Activated T-cell treated with anti-CD3 and anti-CD28 coated beads, Interleukin-2, amount 50 U/mL, for 1 hour (primary cell): ENCODE results near the gene SPC24.
"Not testable (repeated sequence)": the region's sequence is repeated elsewhere in the genome, so short reads cannot be mapped to it uniquely, and the experiment has no call there.

ENCODE experiments used
- DNase-seq: peaks from one replicate; pipeline ENCODE4 v3.0.0-alpha.2; 2020

SPC24 gene

DNA sequence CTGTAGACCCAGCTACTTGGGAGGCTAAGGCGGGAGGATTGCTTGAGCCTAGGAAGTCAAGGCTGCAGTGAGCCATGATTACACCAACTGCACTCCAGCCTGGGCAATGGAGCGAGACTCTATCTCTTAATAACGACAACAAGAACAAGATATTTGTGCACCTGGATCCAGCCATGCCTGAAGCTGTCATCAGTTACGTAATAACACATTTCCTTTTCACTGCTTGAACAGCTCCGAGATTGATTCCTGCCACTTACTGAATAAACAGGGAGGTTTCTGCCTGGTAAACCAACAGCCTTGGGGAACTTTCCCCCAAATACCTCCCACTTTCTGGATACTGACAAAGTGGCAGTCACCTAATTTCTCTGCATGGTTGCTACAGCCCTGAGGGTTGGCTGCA, 36.4 kb upstream of the SPC24 start:
- DNase-seq: no peak

DNA sequence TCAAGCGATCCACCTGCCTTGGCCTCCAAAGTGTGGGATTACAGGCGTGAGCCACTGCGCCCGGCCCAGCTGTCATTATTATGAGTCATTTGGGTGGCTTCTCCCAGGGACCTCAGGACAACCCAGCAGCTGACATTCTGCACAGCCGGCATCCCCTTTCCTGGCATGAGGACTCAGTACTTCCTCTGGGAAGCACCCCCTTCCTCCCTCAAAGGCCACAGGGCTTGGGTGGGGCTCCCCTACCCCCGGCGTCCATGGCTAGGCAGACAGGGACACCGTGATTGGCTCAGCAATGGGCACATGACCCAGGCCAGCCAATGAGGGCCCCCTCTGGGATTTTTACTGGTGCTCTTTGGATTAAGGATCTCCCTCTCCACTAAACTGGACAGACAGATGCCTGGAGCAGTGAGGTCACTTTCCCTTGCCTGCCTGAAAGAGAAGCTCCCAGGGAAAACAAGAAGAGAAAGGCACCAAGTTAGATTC, 35.7 kb upstream of the SPC24 start:
- no peak for DNase-seq

DNA sequence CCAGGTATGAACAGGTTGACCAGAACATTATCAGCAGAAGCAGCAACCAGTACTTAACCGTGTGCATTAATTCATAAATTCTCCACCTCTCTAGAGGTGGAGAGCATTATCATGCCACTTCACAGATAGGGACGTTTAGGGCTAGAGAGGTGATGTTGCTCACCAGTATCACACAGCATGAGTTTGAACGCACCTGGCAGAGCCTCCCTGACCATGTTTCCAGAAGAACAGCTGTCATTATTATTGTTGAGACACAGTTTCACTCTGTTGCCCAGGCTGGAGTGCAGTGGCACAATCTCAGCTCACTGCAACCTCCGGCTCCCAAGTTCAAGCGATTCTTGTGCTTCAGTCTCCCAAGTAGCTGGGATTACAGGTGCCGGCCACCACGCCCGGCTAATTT, 34.9 kb upstream of the SPC24 start:
- DNase-seq: no peak

DNA sequence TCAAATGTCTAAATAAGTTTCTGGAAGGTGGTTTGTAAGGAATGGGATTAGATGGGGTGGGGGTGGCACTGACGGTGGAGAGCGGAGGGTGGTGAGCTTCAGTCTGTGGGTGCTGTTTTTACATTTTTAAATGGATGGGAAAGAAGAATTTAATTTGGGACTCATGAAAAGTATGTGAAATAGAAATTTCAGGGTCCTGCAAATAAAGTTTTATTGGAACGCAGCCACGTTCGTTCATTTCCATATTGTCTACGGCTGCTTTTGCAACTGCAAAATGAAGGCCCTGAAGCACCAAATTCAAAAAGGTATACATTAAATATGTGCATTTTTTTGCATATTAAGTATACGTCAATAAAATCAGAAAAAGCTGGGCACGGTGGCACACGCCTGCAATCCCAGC, 31.9 kb upstream of the SPC24 start:
- no peak for DNase-seq

DNA sequence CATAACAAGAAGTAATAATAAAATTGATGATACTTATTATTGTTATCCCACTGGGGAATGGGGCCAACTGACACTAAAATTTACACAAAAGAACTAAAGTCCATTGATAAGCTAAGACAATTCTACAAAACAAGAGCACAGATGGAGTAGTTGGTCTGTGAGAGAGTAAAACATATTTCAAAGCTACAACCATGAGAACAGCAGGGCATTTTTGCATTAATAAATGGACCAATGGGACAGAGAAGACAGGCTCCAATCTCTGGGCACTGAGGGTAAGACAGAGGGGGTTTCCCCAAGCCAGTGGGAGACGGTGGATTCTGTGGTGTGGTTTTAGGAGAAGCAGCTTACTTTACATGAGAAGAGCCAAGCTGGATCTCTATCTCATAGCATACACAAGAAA, 27.4 kb upstream of the SPC24 start:
- DNase-seq: no peak

DNA sequence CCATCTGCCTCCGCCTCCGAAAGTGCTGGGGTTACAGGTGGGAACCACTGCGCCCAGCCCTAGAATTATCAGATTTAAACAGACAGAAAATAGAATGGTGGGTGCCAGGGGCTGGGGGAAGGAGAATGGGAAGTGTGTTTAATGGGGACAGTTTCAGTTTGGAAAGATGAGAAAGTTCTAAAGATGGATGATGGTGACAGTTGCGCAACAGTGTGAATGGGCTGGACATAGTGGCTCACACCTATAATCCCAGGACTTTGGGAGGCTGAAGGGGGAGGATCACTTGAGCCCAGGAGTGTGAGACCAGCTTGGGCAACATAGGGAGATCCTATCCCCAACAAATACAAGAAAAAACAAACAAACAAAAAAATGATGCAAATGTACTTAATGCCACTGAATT, 25.9 kb upstream of the SPC24 start:
- no peak for DNase-seq

DNA sequence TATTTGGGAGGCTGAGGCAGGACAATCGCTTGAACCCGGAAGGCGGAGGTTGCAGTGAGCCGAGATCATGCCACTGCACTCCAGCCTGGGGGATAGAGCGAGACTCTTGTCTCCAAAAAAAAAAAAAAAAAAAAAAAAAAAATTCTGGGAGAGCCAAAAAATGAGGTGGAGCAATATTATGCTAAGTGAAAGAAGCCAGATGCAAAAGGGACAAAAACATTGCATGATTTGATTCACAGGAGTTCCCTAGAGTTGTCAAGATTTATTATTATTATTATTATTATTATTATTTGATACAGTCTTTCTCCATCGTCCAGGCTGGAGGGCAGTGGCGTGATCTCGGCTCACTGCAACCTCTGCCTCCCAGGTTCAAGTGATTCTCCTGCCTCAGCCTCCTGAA, 25.4 kb upstream of the SPC24 start:
- DNase-seq: not testable (repeated sequence)

DNA sequence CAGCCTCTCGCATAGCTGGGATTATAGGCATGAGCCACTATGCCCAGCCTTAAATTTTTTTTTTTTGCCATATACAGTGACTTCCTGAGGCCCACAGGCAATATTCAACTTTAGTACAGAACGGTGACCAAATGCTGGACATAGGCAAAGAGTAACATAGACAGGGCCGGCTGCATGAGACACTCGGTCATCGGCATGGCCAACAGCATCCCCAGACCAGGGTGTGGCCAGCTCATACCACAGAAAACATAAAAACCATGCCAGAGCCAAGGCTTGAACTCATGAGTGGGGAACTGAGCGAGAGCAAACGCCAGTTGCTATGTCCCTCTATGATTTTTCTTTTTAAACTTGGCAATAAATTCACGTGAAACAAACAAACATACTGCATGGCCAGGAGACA, 24.8 kb upstream of the SPC24 start:
- no peak for DNase-seq

DNA sequence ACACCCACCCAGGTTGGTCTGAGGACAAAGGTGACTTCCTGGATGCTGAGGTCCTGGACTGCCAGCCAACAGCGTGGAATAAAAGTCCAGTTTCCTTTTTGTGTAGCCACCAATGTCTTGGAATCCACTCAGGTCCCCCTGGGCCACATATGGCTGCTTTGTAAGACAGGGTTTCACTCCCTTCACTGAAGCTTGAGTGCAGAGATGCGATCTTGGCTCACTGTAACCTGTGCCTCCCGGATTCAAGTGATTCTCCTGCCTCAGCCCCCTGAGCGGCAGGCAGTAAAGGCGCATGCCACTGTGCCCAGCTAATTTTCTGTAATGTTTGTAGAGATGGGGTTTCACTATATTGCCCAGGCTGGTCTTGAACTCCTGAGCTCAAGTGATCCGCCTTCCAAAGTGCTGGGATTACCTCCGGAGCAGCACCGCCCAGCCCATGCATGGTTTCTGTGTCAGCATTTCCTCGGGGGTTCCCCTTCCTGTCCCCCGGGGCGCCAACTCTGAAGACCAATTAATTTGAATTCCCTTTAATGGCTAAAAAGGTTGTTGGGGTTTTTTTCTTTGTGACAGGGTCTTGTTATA, 24.2 kb upstream of the SPC24 start:
- no peak for DNase-seq

DNA sequence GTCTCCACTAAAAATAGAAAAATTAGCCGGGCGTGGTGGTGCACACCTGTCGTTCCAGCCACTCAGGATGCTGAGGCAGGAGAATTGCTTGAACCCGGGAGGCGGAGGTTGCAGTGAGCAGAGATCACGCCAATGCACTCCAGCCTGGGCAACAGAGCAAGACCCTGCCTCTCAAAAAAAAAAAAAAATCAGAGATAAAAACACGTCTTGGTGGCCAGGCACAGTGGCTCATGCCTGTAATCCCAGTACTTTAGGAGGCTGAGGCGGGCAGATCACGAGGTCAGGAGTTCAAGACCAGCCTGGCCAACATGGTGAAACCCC, 23.5 kb upstream of the SPC24 start:
- DNase-seq: not testable (repeated sequence)

DNA sequence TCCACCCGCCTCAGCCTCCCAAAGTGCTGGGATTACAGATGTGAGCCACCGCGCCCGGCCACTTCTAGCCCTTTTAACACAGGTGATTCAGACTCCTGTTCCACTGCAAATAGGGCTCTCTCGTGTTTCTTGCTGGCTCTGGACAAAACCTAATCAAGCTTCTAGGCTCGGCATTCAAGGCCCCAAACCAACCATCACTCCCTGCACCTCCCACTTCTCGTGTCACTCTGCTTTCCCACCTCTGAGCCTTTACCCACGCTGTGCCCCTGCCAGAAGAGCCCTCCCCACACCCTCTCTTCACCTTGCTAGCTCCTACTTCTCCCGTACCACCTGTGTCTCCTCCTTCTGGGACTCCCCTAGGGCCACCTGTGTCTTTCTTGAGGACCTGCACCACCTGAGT, 22.0 kb upstream of the SPC24 start:
- no peak for DNase-seq

DNA sequence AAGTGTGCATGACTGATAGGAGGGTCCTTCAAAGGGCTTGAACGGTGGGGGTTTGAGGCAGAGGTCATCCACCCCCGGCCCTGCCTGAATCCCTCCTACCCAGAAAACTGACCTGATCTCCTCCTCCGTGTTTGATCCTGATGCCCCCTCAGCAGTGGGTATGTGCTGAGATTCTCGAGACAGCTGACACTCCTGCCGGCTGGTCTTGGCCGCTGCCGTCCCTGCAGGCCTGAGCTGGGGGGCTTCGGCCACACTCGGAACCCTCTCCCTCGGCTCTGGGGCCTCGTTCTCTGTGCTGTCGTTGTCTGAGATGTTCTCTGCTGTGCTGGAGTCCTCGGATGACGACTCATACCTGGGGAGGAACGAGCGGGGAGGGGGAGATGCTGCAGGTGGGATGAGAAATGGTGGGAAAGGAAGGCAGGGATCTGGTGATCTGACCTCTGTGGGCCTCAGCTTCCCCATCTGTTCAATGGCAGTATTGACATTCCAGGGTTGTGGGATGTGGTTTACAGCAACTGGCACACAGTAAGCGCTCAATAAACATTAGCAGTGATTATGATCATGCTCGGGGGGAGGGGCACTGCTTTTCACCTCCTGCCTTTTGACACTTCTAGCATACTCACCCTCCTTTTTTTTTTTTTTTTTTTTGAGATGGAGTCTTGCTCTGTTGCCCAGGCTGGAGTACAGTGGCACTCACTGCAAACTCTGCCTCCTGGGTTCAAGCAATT, 21.0 kb upstream of the SPC24 start:
- DNase-seq: no peak

DNA sequence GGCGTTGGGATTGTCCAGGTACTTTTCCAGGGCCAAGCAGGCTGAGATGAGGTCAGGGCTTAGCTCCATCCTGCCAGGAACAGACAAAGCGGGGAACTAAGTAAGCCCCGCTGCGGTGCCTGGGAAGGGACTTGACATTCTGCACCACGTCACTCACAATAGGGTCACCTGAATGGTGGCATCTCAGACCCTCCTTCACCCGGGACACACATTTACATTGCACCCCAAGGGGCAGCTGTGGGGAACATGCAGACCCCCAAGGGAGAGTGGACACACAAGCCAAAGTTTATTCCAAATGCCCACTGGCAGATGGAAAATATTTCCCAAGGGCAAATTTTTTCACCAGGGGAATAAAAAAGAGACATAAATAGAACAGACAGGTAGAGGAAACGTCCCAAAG, 20.3 kb upstream of the SPC24 start:
- no peak for DNase-seq

DNA sequence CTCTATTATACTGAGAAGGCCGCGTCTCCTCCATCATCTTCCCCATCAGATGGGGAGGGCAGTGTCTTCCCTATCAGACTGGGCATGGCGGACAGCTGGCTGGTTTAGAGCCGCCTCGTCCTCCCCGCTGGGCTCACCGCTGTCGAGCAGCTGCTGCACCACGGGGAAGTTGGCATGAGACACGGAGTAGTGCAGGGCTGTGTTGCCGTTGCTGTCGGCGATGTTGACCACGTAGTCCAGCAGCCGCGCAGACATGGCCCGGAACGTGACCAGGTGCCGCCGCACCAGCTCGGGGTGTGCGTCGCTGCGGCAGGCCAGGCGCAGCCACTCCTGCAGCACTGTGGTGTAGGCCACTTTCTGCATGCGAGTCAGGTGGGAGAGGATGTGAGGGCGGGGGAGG, 18.8 kb upstream of the SPC24 start:
- DNase-seq: no peak

DNA sequence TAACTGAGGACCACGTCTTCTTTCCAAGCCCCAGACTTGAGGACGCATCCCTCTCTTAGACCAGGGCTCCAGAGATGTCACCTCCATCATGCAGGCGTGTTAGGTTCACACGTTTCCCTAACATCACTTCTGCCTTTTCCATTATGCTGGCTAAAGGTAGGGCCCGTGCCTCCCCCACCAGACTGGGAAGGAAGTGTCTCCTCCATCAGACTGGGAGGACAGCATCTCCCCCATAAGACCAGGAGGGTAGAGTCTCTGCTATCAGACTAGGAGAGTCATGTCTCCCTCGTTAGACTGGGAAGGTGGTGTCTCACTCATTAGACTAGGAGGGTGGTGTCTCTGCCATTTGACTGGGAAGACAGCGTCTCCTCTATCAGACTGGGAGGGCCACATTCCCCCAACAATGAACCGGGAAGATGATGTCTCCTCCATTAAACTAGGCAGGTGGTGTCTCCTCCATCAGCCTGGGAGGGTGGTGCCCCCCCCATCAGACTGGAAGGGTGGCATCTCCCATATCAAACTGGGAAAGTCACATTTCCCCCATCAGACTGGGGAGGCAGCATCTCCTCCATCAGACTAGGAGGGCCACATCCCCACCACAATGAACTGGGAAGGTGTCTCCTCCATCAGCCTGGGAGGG, 18.1 kb upstream of the SPC24 start:
- DNase-seq: no peak

DNA sequence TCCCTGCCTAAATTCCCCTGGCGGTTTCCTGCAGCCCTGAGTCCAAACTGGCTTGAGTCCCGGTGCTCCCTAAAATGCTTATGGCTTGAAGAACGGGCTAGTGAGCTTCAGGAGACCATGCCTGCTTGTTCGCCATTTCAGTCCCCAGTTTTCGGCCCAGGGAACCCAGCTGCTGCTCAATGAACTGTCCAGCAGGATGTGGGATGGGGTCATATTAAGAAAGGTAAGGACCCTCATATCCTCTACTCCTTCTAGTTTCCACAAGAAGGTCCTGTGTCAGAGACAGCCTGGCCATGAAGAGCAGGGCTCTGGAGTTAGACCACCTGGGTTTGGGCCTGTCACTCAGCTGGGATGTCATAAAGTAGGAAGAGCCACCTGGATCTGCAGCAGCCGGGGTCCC, 17.0 kb upstream of the SPC24 start:
- no peak for DNase-seq

DNA sequence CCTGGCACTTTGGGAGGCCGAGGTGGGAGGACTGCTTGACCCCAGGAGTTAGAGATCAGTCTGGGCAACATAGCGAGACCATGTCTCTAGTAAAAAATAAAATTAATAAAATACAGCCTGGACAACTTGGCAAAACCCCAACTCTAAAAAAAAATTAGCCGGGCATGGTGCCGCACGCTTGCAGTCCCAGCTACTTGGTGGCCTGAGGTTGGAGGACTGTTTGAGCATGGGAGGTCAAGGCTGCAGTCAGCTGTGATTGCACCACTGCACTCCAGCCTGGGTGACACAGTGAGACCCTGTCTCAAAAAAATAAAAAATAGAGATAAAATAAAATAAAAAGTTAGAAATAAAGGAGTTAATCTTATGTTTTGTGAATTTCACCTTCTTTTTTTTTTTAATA, 15.6 kb upstream of the SPC24 start:
- no peak for DNase-seq

DNA sequence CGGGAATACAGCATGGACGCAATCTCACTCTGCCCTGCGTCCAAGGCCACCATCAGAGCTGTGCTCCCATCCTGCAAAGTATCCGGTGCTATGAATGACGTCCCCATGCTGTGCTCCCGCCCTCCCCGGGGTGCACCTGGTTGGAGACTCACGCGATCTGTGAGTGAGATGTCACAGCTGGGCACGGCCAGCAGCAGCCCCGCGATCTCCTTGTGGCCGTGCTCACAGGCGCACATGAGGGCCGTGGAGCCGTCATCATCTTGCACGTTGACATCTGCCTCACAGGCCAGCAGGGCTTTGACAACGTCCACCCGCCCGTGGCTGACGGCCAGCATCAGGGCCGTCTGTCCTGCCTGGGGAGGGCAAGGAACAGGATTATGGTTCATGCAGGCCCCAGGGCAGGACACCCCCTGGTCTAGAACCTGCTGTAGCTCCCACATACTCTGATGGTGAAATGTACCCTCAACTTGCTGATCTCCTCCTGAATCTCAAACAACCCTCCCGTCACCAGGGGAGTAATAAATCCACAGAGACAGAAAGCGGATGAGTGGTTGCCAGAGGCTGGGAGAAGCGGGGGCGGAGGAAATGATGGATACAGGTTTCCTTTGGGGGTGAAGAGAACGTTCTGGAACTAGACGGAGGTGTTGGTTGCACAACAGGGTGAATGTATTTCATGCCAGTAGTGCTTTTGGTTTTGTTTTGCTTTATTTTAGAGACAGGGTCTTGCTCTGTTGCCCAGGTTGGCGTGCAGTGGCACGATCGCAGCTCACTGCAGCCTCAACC, 14.5 kb upstream of the SPC24 start:
- DNase-seq: no peak

DNA sequence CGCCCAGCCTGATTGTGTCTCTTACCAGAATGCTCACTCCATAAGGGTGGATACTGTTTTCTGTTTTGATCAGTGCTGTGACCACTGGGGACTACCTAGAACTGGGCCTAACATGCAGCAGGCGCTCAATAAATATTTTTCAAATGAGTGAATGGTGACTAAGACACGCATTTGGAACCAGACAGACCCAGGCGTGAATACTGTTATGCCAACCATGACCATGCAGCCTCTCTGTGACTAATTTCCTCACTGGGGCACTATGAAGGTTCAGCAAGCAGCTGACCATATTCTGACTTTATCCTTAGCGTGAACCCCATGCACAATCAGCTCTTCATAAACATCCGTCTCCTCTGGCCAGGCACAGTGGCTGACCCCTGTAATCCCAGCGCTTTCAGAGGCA, 13.0 kb upstream of the SPC24 start:
- DNase-seq: no peak

DNA sequence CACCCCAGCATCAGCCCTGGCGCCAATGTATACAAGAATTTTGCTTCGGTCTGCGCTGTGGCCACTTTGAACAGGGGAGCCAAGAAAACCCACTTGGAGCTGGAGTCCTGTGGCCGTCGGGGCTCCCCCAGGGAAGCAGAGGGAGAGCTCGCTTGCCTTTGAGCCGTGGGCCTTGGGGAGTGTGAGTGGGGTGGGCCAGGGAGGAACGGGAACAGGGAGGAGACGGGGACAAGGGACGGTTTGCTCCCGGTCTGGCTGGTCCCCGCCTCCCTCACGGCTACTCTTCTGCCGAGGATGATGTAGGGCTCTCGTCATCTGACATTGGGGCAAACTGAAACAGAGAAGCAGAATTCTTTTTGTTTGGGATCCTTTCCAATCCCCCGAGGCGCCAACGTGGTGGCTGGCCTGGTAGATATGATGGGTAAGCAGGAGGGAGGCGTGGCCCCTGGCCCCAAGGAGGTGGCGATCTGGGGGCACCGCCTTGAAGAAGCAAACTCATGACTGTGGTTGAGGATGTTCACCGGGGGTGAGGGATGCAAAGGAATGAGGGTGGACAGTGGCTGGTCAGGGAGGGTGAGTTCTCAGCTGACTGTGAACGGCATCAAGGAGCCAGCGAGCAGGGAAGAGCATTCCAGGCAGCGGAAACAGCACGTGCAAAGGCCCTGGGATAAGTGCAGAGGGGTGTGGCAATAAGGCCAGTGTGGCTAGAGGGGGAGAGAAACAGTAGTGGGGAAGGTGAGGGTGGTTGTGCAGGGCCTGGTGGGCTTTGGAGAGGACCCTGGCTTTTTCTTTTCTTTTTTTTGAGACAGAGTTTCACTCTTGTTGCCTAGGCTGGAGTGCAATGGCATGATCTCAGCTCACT, 10.9 kb upstream of the SPC24 start:
- no peak for DNase-seq

DNA sequence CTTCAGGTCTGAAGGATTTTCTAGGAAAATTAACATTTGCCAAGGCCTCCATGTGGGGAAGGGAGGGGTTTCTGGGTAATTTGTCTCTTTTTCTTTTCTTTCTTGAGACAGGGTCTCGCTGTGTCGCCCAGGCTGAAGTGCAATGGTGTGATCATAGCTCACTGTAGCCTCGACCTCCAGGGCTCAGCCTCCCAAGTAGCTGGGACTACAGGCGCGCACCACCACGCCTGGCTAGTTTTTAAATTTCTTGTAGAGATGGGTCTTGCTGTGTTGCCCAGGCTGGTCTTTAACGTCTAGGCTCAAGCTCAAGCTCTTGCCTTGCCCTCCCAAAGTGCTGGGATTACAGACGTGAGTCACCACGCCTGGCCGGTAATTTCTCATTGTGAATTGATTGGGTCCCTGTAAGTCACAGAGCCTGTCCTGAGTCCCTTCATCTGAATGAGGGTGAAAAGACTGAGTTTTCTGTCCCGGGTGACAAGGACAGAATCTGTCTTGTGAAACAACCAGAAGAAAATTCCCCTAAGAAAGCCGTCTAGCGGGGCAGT, 10.0 kb upstream of the SPC24 start:
- DNase-seq: no peak

DNA sequence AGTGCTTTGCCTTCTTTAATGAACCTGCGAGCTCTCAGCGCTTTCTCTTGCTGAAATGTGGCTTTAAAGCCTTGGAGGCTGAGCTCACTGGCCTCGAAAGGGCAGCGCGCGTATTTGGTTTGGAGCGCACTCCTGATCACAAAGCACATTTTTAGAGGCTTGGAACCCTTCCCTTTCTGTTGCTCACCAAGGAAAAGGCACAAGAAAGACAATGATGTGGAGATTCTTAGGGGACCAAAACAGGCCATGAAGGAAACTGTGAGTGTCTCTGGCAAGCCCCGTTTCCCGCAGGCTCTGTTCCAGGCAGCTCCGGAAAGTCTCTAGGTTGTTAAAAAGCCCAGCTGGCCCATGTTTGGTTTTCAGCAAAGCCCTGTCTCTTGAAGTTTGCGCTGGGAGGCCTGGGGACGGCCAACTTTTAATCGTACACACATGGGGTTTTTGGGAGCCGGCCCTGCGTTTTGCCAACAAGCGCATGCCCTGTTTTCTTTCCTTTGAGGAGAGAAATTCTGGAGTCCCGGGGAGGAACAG, 9.4 kb upstream of the SPC24 start:
- no peak for DNase-seq
